NCI-H345 treated with DMSO at 0.1 percent for 48 hours (cell line): ENCODE results near the gene KNOP1.

ENCODE experiments used
- DNase-seq: peaks from one replicate; lab custom pipeline; 2025; ENCODE audit not compliant: unreplicated experiment; lab: John Stamatoyannopoulos, UW

The KNOP1 gene, protein sequence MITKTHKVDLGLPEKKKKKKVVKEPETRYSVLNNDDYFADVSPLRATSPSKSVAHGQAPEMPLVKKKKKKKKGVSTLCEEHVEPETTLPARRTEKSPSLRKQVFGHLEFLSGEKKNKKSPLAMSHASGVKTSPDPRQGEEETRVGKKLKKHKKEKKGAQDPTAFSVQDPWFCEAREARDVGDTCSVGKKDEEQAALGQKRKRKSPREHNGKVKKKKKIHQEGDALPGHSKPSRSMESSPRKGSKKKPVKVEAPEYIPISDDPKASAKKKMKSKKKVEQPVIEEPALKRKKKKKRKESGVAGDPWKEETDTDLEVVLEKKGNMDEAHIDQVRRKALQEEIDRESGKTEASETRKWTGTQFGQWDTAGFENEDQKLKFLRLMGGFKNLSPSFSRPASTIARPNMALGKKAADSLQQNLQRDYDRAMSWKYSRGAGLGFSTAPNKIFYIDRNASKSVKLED

DNA sequence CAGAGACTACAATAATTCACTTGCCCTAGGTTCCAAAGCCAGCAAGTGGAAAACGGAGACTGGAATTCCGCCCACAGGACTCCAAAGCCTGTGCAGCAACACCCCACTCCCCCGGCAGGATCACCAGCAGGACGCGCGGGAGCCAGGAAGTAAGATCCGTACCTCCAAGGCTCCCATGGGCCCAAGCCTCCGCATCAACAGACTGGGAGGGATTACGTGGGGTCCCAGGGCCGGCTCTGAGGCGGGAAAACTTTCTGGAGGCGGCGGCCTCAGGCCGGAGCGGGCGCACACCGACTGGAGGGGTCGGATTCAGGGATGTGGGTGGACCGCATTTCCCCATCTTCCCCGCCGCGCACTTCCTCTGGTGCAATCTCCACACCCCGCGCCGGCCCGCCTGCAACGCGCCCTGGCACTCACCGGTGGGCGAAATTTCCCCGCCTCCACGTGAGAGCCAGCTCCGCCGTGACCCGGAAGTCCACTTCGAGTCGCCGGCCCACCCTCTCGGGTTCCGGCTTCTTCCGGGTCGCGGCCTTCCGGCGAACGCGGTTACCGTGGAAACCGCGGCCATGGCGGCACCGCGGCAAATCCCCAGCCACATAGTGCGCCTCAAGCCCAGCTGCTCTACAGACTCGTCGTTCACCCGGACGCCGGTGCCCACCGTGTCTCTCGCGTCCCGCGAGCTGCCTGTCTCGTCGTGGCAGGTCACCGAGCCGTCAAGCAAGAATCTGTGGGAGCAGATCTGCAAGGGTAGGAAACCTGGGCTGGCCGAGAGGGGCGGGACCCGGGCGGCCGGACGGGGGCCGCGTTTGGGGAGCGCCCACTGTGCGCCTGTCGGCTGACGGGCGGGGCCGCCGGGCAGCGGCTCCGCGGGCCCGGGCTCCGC lies at the start of gene KNOP1, which contains the start of gene IQCK:
Gene KNOP1 (minus strand): TSS at position 487 of the 883 bp plus-strand sequence. CDS start 3,192 bp downstream, outside the sequence.
Gene IQCK (plus strand): TSS at position 531 of the 883 bp plus-strand sequence. CDS start 36 bp downstream, at position 567.
- peak; percentile 42 for DNase-seq

DNA sequence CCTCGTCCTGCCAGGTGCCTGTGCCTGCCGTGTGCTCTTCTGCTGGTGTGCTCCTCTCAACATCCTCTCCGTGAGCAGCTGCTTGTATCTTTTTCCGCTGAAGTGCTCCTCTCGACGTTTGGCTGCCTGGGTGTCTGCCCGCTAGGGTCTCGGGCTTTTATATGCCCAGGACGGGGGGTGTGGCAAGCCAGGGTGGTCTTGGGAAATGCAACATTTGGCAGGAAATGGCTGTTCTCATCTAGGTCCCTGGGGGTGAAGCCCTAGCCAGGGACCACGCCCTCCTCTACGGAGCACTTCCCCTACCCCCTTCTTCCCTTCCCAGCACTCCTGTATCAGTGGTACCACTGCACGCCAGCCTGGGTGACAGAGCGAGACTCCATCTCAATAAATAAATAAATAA lies 49.5 kb upstream of the KNOP1 start:
- DNase-seq: no peak

DNA sequence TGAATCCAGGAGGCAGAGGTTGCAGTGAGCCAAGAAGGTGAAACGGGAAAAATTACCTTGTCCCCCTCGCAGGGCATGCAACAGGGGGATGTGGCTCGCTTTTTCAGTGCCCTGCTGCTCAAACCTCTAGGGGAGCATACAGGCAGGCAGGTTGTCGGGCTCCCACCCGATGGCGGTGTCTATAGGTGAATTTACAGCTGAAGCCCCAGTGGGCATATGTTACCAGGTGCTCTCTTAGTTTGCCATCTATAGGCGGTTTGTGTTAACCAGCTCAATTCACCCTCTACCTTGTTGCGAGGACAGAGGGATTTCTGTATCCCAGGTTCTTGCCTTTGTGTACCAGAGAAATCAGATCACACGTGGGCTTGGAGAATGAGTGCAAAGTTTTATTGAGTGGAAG lies 49.0 kb upstream of the KNOP1 start:
- DNase-seq: no peak

DNA sequence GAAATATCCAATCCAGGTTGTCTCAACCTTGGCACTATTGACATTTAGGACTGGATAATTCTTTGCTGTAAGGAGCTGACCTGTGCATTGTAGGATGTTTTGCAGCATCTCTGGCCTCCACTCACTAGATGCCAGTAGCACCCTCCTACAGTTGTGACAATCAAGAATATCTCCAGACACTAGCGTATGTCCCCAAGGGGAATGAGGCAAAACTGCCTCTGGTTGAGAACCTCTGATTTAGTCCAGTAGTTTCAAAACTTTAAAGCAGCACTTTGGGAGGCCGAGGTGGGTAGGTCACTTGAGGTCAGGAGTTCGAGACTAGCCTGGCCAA lies 48.5 kb upstream of the KNOP1 start:
- no peak for DNase-seq

DNA sequence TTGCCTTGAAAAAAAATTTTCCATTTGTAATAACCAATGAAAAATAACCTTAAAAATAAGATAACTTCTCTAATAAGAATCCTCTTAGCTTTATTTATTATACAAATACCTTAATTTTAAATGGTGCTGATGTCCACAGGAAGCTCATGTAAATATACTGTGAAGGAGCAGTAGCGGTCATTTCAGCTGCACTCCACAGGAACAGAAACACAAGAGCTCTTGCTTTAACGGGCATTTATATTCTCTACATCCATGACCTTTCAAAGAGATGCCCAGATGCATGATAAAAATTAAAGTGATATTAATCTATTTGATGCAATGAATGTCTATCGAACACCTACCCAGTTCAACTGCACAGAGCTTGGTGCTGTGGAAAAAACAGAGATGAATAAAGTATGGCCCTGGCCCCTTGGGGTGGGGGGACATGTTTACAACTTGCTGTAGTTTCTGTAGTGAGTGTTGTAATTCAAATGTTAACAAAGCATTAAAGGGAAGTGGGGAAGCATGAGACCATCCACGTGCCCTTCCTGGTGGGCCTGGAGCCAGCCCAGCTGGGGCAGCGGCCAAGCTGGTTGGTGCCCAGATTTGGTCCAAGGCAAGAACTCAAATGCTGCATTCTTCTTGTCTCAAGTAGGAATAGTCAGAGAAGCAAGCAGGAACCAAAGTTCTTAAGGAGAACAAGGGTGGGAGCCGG lies 48.0 kb upstream of the KNOP1 start:
- DNase-seq: no peak

DNA sequence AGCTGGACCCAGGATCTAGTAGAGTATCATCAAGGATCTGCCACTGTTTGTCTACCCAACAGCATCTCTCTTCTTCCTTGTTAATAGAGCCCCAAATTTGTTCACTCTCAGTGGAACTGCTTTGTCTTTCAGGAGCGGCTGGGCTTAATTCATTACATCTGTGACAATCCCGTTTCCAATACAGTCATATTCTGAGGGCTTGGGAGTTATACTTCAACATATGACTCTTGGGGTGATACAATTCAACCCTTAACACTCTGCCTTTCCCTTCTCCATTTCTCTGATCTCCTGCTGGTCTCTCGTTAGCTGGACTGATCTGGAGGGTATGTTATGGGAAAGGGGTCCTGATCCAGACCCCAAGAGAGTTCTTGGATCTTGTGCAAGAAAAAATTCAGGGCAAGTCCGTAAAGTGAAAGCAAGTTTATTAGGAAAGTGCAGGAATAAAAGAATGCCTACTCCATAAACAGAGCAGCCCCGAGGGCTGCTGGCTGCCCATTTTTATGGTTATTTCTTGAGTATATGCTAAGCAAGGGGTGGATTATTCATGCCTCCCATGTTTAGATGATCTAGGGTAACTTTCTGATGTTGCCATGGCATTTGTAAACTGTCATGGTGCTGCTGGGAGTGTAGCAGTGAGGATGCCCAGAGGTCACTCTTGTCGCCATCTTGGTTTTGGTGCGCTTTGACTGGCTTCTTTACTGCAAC lies 42.5 kb upstream of the KNOP1 start:
- DNase-seq: no peak

DNA sequence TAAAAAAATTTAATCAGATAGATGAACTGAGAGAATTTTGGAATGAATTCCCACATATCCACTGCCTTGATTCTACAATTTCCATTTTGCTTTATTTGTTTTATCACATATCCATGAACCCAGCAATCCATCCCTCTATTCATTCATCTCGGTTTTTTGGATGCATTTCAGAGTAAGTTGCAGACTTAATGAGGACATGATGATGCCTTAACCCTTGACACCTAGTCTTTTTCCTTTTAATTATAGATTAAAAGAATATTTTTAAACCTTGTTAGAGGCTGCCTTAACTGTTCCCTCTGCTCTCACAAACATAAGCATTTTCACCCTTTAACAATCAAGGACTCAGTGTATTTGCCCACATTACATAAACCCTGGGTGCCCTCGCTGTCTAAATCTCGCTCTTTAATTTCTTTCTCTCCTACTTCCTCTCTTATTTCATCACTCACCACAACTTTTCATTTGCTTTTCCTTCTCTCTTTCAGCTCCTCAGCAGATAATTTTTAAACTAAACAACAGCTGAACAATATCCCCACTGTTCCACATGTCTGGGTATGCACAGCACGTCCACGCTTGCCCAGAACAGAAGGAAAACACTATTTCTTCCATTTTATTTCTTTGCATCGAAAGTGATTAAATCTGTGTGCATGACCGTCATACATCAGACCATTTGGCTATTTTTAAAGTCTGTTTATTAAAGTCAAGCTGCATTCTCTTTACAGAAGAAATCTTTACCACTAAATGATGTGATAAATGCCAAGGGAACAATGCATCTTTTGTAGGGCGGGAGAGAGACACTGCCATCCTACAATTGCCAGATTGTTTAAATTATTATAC lies 40.0 kb upstream of the KNOP1 start:
- DNase-seq: no peak

DNA sequence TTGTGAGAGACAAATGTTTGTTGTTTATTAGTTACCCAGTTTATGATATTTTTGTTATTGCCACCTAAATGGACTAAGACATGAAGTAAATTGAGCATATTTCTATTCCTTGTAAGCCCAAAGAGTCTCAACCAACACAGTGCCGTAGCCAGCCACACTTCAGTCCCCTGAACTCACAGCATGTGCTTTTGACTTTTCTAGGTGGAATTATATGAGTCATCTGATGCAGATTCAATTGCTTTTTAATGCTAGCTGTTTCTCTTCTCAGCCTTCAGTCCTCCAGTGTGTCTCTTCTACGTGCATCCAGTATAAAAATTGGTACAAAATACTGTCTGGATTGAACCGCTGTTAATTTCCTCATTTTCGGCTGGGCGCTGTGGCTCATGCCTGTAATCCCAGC lies 39.0 kb upstream of the KNOP1 start:
- no peak for DNase-seq

DNA sequence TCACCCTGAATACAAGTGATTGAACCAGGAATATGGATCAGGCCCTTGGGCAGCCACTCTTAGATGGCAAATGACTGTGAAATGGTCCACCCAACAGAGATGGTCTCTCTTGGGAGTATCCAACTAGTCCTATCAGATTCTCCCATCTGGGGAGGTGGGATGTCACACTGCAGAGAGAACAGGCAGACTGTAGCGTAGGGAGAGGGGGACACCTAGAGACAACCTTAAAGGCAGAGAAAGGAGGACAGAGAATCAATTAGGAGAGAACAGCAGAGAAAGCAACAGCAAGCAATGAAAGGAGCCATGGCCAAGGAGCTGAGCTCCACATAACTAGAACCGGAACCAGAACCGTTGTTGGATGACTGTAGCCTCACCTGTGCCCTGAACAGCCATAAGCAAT lies 37.2 kb upstream of the KNOP1 start:
- no peak for DNase-seq

DNA sequence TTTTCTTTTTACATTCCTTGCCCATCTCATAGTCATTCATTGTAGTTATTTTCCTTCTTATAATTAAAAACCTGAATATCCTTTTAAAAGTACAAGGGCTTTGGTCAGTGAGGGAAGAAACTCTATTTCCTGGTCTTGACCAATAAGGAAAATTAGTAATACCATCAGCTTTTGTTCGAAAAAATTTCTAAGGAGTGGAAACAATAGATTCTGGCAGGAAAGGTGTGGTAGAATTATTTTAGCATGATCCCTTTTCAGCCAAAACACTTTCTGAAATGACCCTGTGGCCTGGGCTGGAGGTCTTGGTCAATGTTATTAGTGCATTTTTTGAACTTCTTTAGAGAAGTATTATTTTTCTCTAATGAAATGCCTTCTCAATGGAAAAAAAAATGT lies 36.6 kb upstream of the KNOP1 start:
- no peak for DNase-seq

DNA sequence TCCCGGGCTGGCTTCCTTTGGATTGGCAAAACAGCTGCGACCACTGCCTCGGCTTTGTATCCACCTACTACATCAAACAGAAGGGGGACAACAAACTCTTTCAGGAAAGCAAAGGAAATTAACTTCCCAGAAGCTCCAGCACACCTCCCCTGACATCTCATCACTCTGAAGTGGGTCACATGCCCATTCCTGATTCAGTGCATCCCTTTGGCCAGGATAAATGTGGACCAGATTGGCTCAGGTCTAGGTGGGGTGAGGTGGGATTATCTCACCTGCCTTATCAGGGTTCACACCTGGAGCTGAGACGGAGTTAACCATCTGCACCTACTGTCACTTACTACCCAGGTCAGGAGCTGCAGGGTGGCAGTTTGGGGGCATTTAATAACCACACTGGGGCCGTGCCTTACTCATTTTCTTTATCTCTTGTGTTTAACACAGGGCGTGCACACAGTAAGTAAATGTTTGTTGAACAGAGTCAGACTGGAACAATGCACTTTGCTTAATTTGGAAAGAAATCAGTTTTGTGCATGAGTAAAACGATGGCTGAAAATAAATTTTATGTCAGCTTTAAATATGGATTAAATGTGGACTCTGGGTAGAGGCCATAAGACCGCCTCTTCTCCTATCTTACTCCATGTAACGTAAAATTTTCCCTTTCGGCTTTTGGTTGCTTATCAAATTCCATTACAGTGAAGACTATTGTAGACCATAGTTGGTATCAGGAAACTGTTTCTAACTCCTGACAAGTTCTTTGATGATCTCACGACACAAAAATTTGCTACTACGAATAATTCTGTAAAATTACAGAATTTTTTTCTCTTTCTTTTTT lies 36.0 kb upstream of the KNOP1 start:
- no peak for DNase-seq

DNA sequence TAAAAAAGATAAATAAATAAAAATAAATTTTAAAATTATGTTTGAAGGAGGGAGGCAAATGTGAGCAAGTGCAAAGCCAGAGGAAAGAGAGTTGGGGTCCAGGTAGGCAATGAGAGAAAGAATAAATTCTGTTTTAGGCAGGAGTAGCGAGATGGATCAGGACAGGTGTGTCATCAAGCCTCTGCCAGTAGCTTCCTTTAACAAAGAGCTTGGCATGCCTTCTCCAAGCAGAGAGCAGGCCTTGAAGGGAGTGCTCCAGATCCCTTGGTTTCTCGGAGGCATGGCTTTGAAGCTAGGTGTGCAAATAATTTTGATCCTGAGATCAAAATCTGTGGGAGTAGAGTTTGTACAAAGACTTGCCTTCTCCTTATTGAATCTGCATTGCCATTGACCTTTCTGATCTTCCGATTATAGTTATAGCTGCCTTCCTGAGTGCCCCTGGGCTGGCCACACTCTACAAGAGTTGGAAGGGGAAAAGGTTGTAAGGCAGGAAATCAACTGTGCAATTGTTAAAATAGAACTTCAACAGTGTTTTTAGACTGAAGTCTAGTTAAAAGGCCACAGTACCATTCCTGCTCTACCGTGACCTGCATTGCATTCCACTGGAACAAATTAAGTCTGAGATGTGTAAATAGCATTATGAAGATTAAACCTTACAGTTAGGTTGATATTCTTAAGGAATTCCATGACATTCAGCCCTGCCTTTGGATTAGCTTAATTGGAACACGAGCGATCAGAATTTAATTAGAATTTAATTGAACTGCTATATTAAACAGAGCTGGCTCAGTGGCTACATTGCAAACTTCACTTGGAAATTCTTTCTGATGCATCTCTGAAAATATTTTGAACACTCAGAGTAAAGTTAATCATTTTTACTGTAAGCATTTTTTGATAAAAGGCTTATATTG lies 33.7 kb upstream of the KNOP1 start:
- no peak for DNase-seq

DNA sequence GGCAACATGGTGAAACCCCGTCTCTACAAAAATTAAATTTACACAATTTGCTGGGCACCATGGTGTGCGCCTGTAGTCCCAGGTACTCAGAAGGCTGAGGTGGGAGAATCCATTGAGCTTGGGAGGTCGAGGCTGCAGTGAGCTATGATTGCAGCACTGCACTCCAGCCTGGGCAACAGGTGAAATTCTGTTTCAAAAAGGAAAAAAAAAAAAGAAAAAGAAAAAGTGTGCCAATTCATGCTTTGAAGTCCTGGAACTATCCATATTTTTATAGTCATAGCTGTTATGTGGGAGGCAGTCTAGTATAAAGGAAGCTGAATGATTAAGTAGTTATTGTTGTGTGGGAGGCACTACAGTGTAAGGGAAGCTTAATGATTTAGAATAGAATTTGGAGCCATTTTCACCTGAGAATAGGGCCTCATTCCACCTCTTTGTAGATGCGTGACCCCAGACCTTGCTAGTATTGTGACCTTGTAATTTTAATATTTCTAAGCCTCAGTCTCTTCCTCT lies 31.6 kb upstream of the KNOP1 start:
- DNase-seq: no peak

DNA sequence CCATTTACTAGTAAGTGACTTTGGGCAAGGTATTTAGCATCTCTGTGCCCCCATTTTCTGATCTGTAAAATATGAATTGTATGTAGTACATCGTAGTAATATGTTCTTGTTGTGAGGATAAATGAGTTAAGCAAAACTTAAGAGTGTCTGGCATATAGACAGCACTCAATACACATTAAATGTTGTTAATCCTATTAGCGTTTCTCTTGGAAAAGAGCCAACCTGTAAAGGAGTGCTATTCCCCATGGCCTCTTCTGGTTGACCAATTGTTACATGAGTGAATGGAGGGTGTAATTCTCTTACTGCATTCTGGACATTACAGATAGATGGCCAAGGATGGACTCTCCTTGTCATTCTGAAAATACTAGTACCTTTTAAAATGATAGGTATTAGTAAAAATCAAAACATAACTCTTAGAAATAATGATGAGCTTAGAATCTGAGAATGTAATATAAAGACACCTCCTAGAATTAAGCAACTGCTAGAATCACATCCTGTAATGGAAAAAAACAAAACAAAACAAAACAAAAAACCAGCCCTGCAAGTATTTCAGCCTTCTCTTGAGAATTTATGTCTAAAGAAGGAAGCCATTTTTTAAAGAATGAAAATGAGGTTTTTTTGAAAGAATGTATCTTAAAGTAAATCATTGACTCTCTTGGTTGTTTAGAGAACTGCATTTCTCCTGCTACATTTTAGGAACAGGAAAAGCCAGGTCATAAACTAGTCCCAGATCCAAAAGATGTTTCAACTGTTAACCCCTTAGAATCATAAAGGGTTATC lies 30.6 kb upstream of the KNOP1 start:
- no peak for DNase-seq

DNA sequence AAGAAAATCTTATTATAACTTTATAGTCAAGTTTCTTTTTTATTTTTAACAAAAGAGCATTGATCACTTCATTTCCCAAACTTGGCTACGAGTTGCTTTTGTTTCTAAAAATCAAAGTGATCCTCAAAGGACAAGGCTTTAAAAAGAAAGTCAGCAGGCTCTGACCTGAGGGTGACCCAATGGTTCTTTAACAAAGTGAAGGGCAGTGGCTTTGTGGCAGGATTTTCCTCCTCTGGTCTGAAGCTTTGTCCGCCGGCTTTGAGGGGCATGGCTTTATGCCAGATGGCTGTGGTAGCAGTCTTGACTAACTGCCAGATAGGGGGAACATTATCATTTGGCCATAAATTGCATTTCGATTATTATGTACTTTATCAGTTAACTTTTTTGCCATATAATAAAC lies 28.5 kb upstream of the KNOP1 start:
- no peak for DNase-seq

DNA sequence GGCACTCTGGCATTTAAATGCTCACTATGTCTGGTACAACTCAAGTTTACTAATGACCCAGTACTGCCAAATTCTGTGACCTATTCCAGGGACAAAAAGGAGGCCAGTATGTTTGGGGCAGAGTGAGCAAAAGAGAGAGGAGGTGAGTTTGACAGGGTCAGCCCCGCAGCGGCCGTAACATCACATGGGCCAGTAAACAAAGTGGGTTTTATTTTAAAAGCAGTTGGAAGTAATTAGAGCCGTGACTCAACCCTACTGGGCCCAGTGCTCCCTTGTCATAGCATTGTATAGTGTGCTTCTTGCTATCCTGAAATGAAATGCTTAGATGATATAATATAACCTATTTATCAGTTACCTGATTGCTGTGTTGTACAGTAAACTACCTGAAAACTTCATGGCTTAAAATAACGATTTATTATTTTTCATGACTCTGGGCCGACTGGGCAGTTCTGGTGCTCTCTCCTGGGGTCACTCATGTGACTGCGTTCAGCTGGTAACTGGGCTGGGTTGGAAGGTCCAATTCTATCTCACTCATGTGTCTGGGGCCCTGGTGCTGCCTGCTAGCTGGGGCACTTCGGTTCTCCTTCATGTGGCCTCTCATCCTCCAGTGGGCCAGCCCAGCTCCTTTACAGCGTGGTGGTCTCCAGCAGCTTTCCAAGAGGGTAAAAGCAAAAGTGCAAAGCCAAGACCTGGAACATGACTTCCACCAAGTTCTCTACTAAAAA lies 27.4 kb upstream of the KNOP1 start:
- DNase-seq: no peak
